Fibroblast of the aortic adventitia (primary cell): Measurements from ENCODE around the gene CALY. TPM values are rescaled to one million over a fixed set of nuclear protein-coding genes. Genes with fewer than 3 reads are reported as not detected.

Source experiments
- DNase-seq: peaks from one replicate; pipeline ENCODE4 v3.0.0-alpha.2; 2010; ENCODE audit warnings: low read depth
- H3K4me3 ChIP-seq: 2 replicates; pipeline ENCODE4 v1.5.1; 2011; ENCODE audit warnings: low read depth, mild to moderate bottlenecking, control low read depth, low read length, moderate library complexity
- total RNA-seq: library from RNA; depleted of rRNA; stranded (reverse); fragments of >200 nt; gene quantifications from 2 replicates; pipeline ENCODE4 v1.2.3, GENCODE V29; 2012; ENCODE audit warnings: low replicate concordance
- TF ChIP-seq, protein P1 (sequence below): IDR thresholded peaks from 2 replicates; pipeline ENCODE4 v1.5.1; 2011; ENCODE audit warnings: mild to moderate bottlenecking, low read length, control low read depth, inconsistent platforms; ENCODE audit not compliant: insufficient read depth

CALY gene
- total RNA-seq, 1 donor = not detected

DNA sequence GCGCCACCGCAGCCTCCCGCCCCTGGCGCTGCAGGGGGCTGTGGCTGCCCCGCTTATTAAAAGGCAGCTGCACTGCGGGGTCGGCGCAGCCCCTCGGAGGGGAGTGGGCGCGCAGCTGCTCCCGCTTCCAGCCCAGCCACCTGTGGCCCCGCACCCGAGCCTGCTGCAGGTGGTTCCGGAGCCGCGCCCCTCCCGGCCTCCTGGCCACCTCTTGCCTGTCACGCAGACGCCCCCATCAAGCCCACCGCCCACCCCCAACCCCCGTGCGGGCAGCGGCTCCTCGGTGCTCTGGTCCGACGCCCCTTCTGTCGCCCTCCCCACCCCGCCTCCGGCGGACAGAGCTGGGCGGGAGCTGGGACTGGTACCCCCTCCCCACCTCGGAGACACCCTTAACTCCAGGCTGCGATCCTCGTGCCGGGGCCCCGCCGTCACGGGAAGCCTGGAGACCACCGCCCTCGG is 549 bp downstream of the CALY start:
- no peak for DNase-seq
- H3K4me3 ChIP-seq = no peak overlapping the region
- TF ChIP-seq, protein P1, sequence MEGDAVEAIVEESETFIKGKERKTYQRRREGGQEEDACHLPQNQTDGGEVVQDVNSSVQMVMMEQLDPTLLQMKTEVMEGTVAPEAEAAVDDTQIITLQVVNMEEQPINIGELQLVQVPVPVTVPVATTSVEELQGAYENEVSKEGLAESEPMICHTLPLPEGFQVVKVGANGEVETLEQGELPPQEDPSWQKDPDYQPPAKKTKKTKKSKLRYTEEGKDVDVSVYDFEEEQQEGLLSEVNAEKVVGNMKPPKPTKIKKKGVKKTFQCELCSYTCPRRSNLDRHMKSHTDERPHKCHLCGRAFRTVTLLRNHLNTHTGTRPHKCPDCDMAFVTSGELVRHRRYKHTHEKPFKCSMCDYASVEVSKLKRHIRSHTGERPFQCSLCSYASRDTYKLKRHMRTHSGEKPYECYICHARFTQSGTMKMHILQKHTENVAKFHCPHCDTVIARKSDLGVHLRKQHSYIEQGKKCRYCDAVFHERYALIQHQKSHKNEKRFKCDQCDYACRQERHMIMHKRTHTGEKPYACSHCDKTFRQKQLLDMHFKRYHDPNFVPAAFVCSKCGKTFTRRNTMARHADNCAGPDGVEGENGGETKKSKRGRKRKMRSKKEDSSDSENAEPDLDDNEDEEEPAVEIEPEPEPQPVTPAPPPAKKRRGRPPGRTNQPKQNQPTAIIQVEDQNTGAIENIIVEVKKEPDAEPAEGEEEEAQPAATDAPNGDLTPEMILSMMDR = no peak

- TF ChIP-seq, protein P1 = no peak
- peak; percentile 60 for DNase-seq
- peak overlapping the region; percentile 46 for H3K4me3 ChIP-seq
Measured at GRCh38 chr10:133335246-133336117, 1.2 kb downstream of the CALY start.

DNA sequence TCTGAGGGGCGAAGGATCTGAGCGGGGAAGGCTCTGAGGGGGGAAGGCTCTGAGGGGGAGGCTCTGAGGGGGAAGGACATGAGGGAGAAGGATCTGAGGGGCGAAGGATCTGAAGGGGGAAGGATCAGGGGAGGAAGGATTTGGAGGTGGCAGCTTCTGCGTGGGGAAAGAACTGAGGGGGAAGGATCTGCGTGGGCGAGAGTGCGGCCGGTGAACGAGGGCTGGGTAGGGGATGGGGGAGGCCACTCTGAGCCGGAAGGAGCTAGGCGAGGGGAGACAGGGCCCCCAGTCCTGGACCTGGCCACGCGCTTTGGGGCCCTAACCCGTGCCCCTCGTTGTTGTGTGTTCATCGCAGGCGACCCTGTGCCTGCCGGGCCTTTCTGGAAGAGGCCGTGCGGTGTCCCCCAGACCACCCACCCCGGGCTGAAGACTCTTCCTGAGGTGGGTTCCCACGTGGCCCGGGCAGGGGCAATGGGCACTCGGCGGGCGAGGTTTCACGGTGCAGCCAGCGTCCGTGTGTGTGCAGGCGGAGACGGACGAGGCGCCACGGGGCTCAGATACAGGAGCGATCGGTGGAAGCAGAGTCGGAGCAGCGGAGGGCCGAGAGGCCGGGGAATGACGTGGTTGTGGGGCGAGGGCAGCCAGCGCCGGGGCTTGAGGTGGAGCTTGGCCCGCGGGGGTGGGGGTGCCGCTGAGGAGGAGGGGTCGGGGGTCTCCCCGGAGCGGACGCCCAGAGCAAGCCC is 2.0 kb downstream of the CALY start:
- H3K4me3 ChIP-seq = peak overlapping the region; percentile 46
- DNase-seq = no peak
- TF ChIP-seq, protein P1 = no peak

DNA sequence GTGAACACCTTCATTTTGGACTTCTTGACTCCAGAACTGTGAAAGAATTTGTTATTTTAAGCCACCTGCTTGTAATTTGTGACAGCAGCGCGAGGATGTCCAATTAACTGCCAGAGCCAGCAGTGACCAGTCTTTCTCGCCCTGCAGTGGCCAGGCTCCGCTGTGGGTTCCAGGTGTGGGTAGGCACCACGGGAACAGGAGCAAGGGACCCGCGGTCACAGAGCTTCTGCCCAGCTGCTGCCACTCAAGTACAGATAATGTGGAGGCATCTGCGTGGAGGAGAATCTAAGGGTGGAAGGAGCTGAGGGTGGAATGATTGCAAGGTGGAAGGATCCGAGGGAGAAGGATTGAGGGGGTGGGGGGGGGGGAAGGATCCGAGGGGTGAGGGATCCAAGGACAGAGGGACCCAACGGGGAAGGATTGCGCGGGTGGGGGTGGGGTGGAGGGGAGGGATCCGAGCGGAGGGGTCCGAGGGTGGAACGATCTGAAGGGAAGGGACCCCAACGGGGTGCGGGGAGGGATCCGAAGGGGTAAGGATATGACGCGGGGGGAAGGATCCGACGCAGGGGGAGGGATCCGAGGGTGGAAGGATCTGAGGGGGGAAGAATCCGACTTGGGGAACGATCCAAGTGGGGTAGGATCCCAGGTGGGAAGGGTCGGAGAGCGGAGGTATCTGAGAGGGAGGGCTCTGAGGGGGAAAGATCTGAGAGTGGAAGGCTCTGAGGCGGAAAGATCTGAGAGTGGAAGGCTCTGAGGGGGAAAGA is 3.6 kb downstream of the CALY start:
- TF ChIP-seq, protein P1 = no peak
- H3K4me3 ChIP-seq = no peak overlapping the region
- no peak for DNase-seq

DNA sequence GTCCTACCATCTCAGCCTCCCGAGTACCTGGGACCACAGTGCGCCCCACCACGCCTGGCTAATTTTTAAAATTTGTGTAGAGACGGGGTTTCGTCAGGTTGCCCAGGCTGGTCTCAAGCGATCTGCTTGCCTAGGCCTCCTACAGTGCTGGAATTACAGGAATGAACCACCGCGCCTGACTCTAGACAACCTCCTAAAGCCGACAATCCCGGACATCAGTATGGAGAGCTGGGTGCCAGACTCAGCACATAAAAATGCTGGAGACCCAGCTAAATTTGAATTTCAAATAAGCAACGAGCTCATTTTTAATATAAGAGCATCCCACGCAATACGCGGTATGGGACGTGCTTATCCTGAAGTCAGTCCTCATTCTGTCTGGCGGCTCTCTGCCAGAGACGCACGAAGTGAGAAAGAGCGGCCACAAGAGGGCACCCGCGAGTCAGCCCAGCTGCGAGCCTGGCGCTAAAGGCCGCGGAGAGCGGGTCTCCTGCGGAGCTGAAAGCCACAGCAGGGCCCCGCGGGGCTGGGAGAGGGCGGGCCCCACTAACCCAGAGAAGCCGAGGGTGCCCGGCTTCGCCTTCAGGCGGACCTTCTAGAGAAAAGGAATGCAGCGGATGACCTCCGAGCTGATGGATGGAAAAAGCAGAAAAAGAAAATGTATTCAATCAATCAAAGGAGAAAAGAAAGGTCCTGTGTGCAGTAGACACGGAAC is 7.0 kb downstream of the CALY start:
- TF ChIP-seq, protein P1 = peak; percentile 92
- H3K4me3 ChIP-seq = peak overlapping the region; percentile 39
- DNase-seq = peak; percentile 84
